ENCODE data around the gene ZNF486.

- TF ChIP-seq CTCF (IDR thresholded peaks at IDR 0.05): no peak
- TF ChIP-seq POLR2A (IDR thresholded peaks at IDR 0.05): no peak
Measured at GRCh38 chr19:20182222-20182785, 15.3 kb downstream of the ZNF486 start.

All from adrenal gland (tissue), 5 donors.